Measurements from ENCODE around the gene IFNGR1.

GRCh38 chr6:137173501-137173900 is 45.7 kb downstream of the IFNGR1 start, which contains the start of gene IL22RA2:
- TF ChIP-seq POLR2A (IDR thresholded peaks at IDR 0.05; ENCODE audit: low read depth, low read length) (no peak), TAF1 (IDR thresholded peaks at IDR 0.05; ENCODE audit: low read depth, low read length) (no peak), POLR2AphosphoS5 (IDR thresholded peaks at IDR 0.05; ENCODE audit: low read depth, low read length) (no peak)

All from GM12891 (cell line).